ENCODE measurements around the gene SYNGAP1. TPM values are rescaled to one million over a fixed set of nuclear protein-coding genes. Genes with fewer than 3 reads are reported as not detected.

SYNGAP1 gene
- total and polyA plus RNA-seq, 2 experiments from 2014 or later = 13.9 to 45.0 TPM

DNA sequence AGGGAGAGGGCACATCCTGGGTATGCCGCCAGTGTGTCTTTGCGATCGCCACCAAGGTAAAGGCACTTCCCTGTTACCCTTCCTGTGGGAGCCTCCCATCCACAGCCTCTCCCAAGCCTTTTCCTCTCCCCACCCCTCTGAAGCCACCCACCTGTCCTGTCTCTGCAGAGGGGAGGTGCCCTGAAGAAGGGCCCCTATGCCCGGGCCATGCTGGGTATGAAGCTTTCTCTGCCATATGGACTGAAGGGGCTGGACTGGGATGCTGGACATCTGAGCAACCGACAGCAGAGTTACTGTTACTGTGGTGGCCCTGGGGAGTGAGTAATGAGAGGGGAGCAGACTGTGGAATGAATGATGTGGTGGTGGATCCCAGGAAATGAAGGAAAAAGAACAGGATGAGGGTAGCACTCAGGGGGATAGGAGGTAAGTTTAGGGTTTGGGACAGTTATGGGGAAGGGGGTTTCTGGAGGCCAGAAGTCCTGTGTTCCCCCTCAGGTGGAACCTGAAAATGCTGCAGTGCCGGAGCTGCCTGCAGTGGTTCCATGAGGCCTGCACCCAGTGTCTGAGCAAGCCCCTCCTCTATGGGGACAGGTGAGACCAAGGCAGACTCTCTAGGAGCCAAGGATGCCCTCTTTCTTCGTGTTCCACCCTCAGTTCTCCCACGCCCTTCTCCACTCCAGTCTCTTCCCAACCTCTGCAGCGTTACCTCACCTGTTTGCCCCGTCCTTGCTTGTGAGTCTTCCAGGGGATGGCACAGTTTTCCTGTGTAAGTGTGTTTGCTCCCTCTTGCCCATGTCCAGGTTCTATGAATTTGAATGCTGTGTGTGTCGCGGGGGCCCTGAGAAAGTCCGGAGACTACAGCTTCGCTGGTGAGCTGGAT is 6.4 kb upstream of the SYNGAP1 start:
- H3K4me1 Mint-ChIP-seq = peaks cover 57% of the 10 kb centered on the region
- TF ChIP-seq, protein P1, sequence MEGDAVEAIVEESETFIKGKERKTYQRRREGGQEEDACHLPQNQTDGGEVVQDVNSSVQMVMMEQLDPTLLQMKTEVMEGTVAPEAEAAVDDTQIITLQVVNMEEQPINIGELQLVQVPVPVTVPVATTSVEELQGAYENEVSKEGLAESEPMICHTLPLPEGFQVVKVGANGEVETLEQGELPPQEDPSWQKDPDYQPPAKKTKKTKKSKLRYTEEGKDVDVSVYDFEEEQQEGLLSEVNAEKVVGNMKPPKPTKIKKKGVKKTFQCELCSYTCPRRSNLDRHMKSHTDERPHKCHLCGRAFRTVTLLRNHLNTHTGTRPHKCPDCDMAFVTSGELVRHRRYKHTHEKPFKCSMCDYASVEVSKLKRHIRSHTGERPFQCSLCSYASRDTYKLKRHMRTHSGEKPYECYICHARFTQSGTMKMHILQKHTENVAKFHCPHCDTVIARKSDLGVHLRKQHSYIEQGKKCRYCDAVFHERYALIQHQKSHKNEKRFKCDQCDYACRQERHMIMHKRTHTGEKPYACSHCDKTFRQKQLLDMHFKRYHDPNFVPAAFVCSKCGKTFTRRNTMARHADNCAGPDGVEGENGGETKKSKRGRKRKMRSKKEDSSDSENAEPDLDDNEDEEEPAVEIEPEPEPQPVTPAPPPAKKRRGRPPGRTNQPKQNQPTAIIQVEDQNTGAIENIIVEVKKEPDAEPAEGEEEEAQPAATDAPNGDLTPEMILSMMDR (conservative IDR thresholded peaks at IDR 0.05; ENCODE audit: low read depth in 2 of 2) = no peak
- TF ChIP-seq EZH2 (IDR thresholded peaks at IDR 0.05; ENCODE audit: low read depth, unreplicated experiment) = no peak
- TF ChIP-seq, protein P2, sequence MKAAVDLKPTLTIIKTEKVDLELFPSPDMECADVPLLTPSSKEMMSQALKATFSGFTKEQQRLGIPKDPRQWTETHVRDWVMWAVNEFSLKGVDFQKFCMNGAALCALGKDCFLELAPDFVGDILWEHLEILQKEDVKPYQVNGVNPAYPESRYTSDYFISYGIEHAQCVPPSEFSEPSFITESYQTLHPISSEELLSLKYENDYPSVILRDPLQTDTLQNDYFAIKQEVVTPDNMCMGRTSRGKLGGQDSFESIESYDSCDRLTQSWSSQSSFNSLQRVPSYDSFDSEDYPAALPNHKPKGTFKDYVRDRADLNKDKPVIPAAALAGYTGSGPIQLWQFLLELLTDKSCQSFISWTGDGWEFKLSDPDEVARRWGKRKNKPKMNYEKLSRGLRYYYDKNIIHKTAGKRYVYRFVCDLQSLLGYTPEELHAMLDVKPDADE (IDR thresholded peaks at IDR 0.05) = no peak
- peak; percentile 38; the same call in 1 of the 2 replicates for TF ChIP-seq POLR2AphosphoS5 (IDR thresholded peaks at IDR 0.05; ENCODE audit: low read depth)

DNA sequence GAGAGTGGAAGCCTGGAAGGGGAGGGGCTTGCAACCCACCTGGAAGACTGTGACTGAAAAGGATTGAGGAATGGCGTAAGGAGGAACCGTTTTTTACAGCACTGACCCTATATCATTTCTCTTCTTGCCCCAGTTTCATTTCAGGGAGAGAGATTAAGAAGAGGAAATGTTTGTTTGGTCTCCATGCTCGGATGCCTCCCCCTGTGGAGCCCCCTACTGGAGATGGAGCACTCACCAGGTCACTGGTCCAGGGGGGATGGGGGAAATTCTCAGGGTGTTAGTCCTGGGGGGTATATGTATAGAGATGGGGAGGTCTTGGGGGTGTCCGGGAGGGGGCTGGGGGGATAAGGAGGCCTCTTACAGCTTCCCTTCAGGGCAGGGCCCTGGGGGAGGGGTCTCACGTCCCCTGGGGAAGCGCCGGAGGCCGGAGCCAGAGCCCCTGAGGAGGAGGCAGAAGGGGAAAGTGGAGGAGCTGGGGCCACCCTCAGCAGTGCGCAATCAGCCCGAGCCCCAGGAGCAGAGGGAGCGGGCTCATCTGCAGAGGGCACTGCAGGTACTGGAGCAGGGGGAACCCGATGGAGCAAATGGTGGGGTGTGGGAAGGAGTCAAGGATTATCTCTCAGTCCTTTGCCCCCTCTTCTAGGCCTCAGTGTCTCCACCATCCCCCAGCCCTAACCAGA is 5.1 kb upstream of the SYNGAP1 start:
- Histone ChIP-seq H3K36me3 (ENCODE audit: insufficient read depth) (peaks cover 14% of the 10 kb centered on the region; the same call in 1 of the 2 replicates), H3K27me3 (ENCODE audit: insufficient read depth) (no peaks in the 10 kb centered on the region), H3K27ac (ENCODE audit: low read depth) (peak overlapping the region; percentile 42; the same call in 1 of the 2 replicates), H3K9me2 (ENCODE audit: insufficient read depth) (no peaks in the 10 kb centered on the region), H3K4me3 (peak overlapping the region; percentile 17; the same call in 1 of the 2 replicates), H3K79me2 (replicated peaks; ENCODE audit: insufficient read depth) (peaks cover 44% of the 10 kb centered on the region), H4K20me1 (replicated peaks; ENCODE audit: insufficient read depth) (peaks cover 22% of the 10 kb centered on the region), H3K4me1 (ENCODE audit: insufficient read depth) (peaks cover 44% of the 10 kb centered on the region), H3F3A (replicated peaks; ENCODE audit: low read depth) (peaks cover 27% of the 10 kb centered on the region), H2AFZ (no peak overlapping the region), H3K4me2 (peak overlapping the region; percentile 38; the same call in 1 of the 2 replicates)
- H3K4me3 Mint-ChIP-seq = peak overlapping the region; percentile 99; the same call in 2 of the 3 replicates
- ATAC-seq (no peak), DNase-seq (ENCODE audit: low spot score) (peak; percentile 67)
- H3K27ac Mint-ChIP-seq = peak overlapping the region; percentile 27; the same call in 1 of the 2 replicates
- H3K36me3 Mint-ChIP-seq (ENCODE audit: low read depth) = peaks cover 56% of the 10 kb centered on the region
- H3K9me3 Mint-ChIP-seq = no peaks in the 10 kb centered on the region
- TF ChIP-seq, protein P1 (conservative IDR thresholded peaks at IDR 0.05; ENCODE audit: low read depth in 2 of 2) = peak; percentile 64 to 69
- TF ChIP-seq NANOG (IDR thresholded peaks at IDR 0.05; ENCODE audit: borderline replicate concordance) = no peak
- TF ChIP-seq, protein P2 (IDR thresholded peaks at IDR 0.05) = no peak
- no peak for TF ChIP-seq CREB1 (CRISPR knock-in tag; IDR thresholded peaks at IDR 0.05; ENCODE audit: low read depth)
- H3K27me3 Mint-ChIP-seq (ENCODE audit: insufficient read depth, low read depth, poor library complexity) = peaks cover 34% of the 10 kb centered on the region
- peaks cover 59% of the 10 kb centered on the region for H3K4me1 Mint-ChIP-seq

More for the DNA sequence above, 6.4 kb upstream of the SYNGAP1 start:
- Histone ChIP-seq H3K4me1 (ENCODE audit: insufficient read depth) (peaks cover 37% of the 10 kb centered on the region), H3K27ac (ENCODE audit: low read depth) (no peak overlapping the region), H3K27me3 (ENCODE audit: insufficient read depth) (no peaks in the 10 kb centered on the region), H4K20me1 (replicated peaks; ENCODE audit: insufficient read depth) (peaks cover 23% of the 10 kb centered on the region), H3F3A (replicated peaks; ENCODE audit: low read depth) (peaks cover 25% of the 10 kb centered on the region), H3K4me2 (no peak overlapping the region), H3K36me3 (ENCODE audit: insufficient read depth) (peaks cover 14% of the 10 kb centered on the region; the same call in 1 of the 2 replicates), H3K79me2 (replicated peaks; ENCODE audit: insufficient read depth) (peaks cover 44% of the 10 kb centered on the region), H3K4me3 (no peak overlapping the region), H3K9me2 (ENCODE audit: insufficient read depth) (no peaks in the 10 kb centered on the region), H2AFZ (no peak overlapping the region)
- ATAC-seq (no peak), DNase-seq (ENCODE audit: low spot score) (no peak)
- Mint-ChIP-seq H3K9me3 (no peaks in the 10 kb centered on the region), H3K27ac (no peak overlapping the region), H3K27me3 (ENCODE audit: insufficient read depth, low read depth, poor library complexity) (peaks cover 27% of the 10 kb centered on the region), H3K4me3 (no peak overlapping the region; the same call in 2 of the 3 replicates), H3K36me3 (ENCODE audit: low read depth) (peaks cover 56% of the 10 kb centered on the region)

Measured in GM23338 (cell line).